Measurements from ENCODE around the gene RECQL5.

Gene RECQL5

GRCh38 chr17:75666959-75667790, at the start of gene RECQL5, which contains the start of gene SAP30BP (continued):
- TF ChIP-seq, protein P1, sequence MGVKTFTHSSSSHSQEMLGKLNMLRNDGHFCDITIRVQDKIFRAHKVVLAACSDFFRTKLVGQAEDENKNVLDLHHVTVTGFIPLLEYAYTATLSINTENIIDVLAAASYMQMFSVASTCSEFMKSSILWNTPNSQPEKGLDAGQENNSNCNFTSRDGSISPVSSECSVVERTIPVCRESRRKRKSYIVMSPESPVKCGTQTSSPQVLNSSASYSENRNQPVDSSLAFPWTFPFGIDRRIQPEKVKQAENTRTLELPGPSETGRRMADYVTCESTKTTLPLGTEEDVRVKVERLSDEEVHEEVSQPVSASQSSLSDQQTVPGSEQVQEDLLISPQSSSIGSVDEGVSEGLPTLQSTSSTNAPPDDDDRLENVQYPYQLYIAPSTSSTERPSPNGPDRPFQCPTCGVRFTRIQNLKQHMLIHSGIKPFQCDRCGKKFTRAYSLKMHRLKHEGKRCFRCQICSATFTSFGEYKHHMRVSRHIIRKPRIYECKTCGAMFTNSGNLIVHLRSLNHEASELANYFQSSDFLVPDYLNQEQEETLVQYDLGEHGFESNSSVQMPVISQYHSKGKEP (tag by site-specific recombination; IDR thresholded peaks at IDR 0.05), result no peak
- TF ChIP-seq ZNF133 (tag by site-specific recombination; IDR thresholded peaks at IDR 0.05), result no peak
- TF ChIP-seq ZNF596 (tag by site-specific recombination; IDR thresholded peaks at IDR 0.05), result no peak
- no peak for TF ChIP-seq ZNF610 (tag by site-specific recombination; IDR thresholded peaks at IDR 0.05; ENCODE audit: borderline replicate concordance)
- TF ChIP-seq MEIS1 (CRISPR knock-in tag; IDR thresholded peaks at IDR 0.05; ENCODE audit: borderline replicate concordance), result no peak
- TF ChIP-seq ZNF529 (tag by site-specific recombination; IDR thresholded peaks at IDR 0.05; ENCODE audit: insufficient replicate concordance), result no peak
- no peak for TF ChIP-seq ZNF677 (tag by site-specific recombination; IDR thresholded peaks at IDR 0.05)
- no peak for TF ChIP-seq ZNF558 (tag by site-specific recombination; IDR thresholded peaks at IDR 0.05)
- peak; percentile 95 for TF ChIP-seq ATF2 (tag by site-specific recombination; IDR thresholded peaks at IDR 0.05; ENCODE audit: low read depth)
- TF ChIP-seq SP2 (tag by site-specific recombination; IDR thresholded peaks at IDR 0.05), result peak; percentile 94
- TF ChIP-seq GLIS2 (tag by site-specific recombination; IDR thresholded peaks at IDR 0.05), result peak; percentile 80
- no peak for TF ChIP-seq ZIC2 (tag by site-specific recombination; IDR thresholded peaks at IDR 0.05)
- TF ChIP-seq ZNF398 (tag by site-specific recombination; IDR thresholded peaks at IDR 0.05), result no peak
- no peak for TF ChIP-seq ZNF280C (tag by site-specific recombination; IDR thresholded peaks at IDR 0.05)
- TF ChIP-seq ZNF362 (tag by site-specific recombination; IDR thresholded peaks at IDR 0.05), result no peak
- TF ChIP-seq ZFP37 (tag by site-specific recombination; IDR thresholded peaks at IDR 0.05), result no peak
- no peak for TF ChIP-seq ZSCAN4 (tag by site-specific recombination; IDR thresholded peaks at IDR 0.05)
- TF ChIP-seq ZBTB17 (tag by site-specific recombination; IDR thresholded peaks at IDR 0.05), result peak; percentile 88
- TF ChIP-seq ZNF510 (tag by site-specific recombination; IDR thresholded peaks at IDR 0.05; ENCODE audit: insufficient replicate concordance), result no peak
- TF ChIP-seq, protein P2, sequence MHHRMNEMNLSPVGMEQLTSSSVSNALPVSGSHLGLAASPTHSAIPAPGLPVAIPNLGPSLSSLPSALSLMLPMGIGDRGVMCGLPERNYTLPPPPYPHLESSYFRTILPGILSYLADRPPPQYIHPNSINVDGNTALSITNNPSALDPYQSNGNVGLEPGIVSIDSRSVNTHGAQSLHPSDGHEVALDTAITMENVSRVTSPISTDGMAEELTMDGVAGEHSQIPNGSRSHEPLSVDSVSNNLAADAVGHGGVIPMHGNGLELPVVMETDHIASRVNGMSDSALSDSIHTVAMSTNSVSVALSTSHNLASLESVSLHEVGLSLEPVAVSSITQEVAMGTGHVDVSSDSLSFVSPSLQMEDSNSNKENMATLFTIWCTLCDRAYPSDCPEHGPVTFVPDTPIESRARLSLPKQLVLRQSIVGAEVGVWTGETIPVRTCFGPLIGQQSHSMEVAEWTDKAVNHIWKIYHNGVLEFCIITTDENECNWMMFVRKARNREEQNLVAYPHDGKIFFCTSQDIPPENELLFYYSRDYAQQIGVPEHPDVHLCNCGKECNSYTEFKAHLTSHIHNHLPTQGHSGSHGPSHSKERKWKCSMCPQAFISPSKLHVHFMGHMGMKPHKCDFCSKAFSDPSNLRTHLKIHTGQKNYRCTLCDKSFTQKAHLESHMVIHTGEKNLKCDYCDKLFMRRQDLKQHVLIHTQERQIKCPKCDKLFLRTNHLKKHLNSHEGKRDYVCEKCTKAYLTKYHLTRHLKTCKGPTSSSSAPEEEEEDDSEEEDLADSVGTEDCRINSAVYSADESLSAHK (tag by site-specific recombination; IDR thresholded peaks at IDR 0.05), result no peak
- peak; percentile 75 for TF ChIP-seq ZNF335 (tag by site-specific recombination; conservative IDR thresholded peaks at IDR 0.05)
- no peak for TF ChIP-seq REPIN1 (tag by site-specific recombination; IDR thresholded peaks at IDR 0.05; ENCODE audit: low read depth)
- no peak for TF ChIP-seq ZNF843 (tag by site-specific recombination; IDR thresholded peaks at IDR 0.05)
- TF ChIP-seq ZNF169 (tag by site-specific recombination; IDR thresholded peaks at IDR 0.05), result no peak
- peak; percentile 86; the same call in 1 of the 2 replicates for TF ChIP-seq KLF8 (tag by site-specific recombination; IDR thresholded peaks at IDR 0.05)
- TF ChIP-seq ZNF239 (tag by site-specific recombination; IDR thresholded peaks at IDR 0.05), result no peak
- no peak for TF ChIP-seq ZNF658 (tag by site-specific recombination; IDR thresholded peaks at IDR 0.05)
- TF ChIP-seq SCRT1 (tag by site-specific recombination; IDR thresholded peaks at IDR 0.05; ENCODE audit: borderline replicate concordance), result no peak
